Upper lobe of left lung (tissue), 6 donors: ENCODE results near the gene GFRA1. TPM values are rescaled to one million over a fixed set of nuclear protein-coding genes. Genes with fewer than 3 reads are reported as not detected.

ENCODE experiments used
- ATAC-seq, 2 donors: fragments of 200-7000 bp; cut with Tn5 transposase; one replicate each; pipeline ENCODE4 v1.9.1; 2022; ENCODE audit warnings: mild to moderate bottlenecking in 2 of 2, moderate library complexity in 2 of 2; ENCODE audit not compliant: low FRiP score in 2 of 2
- DNase-seq, 2 donors: peaks; one replicate each; pipeline ENCODE4 v3.0.0-alpha.2; 2019 to 2020
- H3K27ac ChIP-seq, 4 donors: fragments of 200-600 bp; sonication (generic); one replicate each; pipeline ENCODE4 v1.5.1; 2016 to 2019
- H3K27me3 ChIP-seq, 4 donors: fragments of 200-600 bp; sonication (generic); one replicate each; pipeline ENCODE4 v1.5.1; 2017 to 2019
- H3K36me3 ChIP-seq, 4 donors: fragments of 200-600 bp; sonication (generic); one replicate each; pipeline ENCODE4 v1.5.1; 2016 to 2019
- H3K4me1 ChIP-seq, 4 donors: fragments of 200-600 bp; sonication (generic); one replicate each; pipeline ENCODE4 v1.5.1; 2018 to 2019
- H3K4me3 ChIP-seq, 4 donors: fragments of 200-600 bp; sonication (generic); one replicate each; pipeline ENCODE4 v1.5.1; 2017 to 2019; ENCODE audit warnings: mild to moderate bottlenecking in 2 of 4, moderate library complexity in 1 of 4
- H3K9me3 ChIP-seq, 4 donors: fragments of 200-600 bp; sonication (generic); one replicate each; pipeline ENCODE4 v1.5.1; 2018 to 2019
- CTCF ChIP-seq, 6 experiments: fragments of 450-650 bp in 4 of 6; fragments of 200-600 bp in 2 of 6; sonication (generic) in 2 of 6; IDR thresholded peaks; one replicate each; pipeline ENCODE4 v1.5.1; 2016 to 2019; ENCODE audit warnings: antibody characterized with exemption in 6 of 6
- EP300 ChIP-seq, 4 donors: sonication (generic); formaldehyde crosslinking; IDR thresholded peaks; one replicate each; pipeline ENCODE4 v1.5.1; 2017; ENCODE audit warnings: antibody characterized with exemption in 4 of 4, control low read depth in 2 of 4
- POLR2A ChIP-seq, 4 donors: fragments of 450-650 bp; IDR thresholded peaks; one replicate each; pipeline ENCODE4 v1.5.1; 2016 to 2017; ENCODE audit warnings: antibody characterized with exemption in 4 of 4, mild to moderate bottlenecking in 2 of 4
- POLR2AphosphoS5 ChIP-seq, 2 donors: sonication (generic); formaldehyde crosslinking; IDR thresholded peaks; one replicate each; pipeline ENCODE4 v1.5.1; 2017; ENCODE audit warnings: antibody characterized with exemption in 2 of 2
- WGBS, 2 donors: methylation state at CpG; one replicate each; pipeline ENCODE4 v1.1.5; 2017 to 2018; 5-methylcytosine and 5-hydroxymethylcytosine counted together
- total RNA-seq, 6 donors: library from RNA; depleted of rRNA in 4 of 6; stranded (reverse); fragments of >200 nt in 4 of 6; gene quantifications; one replicate each; pipeline versions ENCODE4 v1.1.0 to v1.2.1, GENCODE V29; 2016 to 2021
- donor health status: DM: no; HTN: no; CAD: no; lungs with moderate emphysema.
- donor health status: DM: no; HTN: yes; CAD: no; lungs with severe emphysema.

GFRA1 gene
- total RNA-seq, 6 donors from 2014 or later: under 0.01 to 9.2 (median 2.3) TPM

- TF ChIP-seq EP300 (IDR thresholded peaks at IDR 0.05) (no peak), POLR2A (IDR thresholded peaks at IDR 0.05) (no peak), CTCF (IDR thresholded peaks at IDR 0.05) (no peak), POLR2AphosphoS5 (IDR thresholded peaks at IDR 0.05) (no peak)
- Histone ChIP-seq H3K27me3 (no peaks in the 10 kb centered on the region), H3K4me1 (no peaks in the 10 kb centered on the region), H3K36me3 (no peaks in the 10 kb centered on the region), H3K9me3 (no peaks in the 10 kb centered on the region), H3K4me3 (no peak overlapping the region), H3K27ac (no peak overlapping the region)
- DNase-seq: no peak
- ATAC-seq: no peak
- 50 to 79% methylated on average over 6 of the region's 6 CpGs for WGBS, 2 donors
Measured at GRCh38 chr10:116208956-116209567, 63.9 kb downstream of the GFRA1 start.

GRCh38 chr10:116207690-116208089, 65.3 kb downstream of the GFRA1 start:
- WGBS, 2 donors: 61 to 78% methylated on average over 7 of the region's 7 CpGs
- no peak overlapping the region for H3K27ac ChIP-seq
- no peaks in the 10 kb centered on the region for H3K9me3 ChIP-seq
- DNase-seq (no peak), ATAC-seq (no peak)
- no peaks in the 10 kb centered on the region for H3K36me3 ChIP-seq
- no peak overlapping the region for H3K4me3 ChIP-seq
- H3K4me1 ChIP-seq: no peaks in the 10 kb centered on the region
- no peaks in the 10 kb centered on the region for H3K27me3 ChIP-seq
- no peak for TF ChIP-seq CTCF (IDR thresholded peaks at IDR 0.05)
- TF ChIP-seq POLR2AphosphoS5 (IDR thresholded peaks at IDR 0.05): no peak
- TF ChIP-seq EP300 (IDR thresholded peaks at IDR 0.05): no peak
- TF ChIP-seq POLR2A (IDR thresholded peaks at IDR 0.05): no peak

- Histone ChIP-seq H3K4me3 (no peak overlapping the region), H3K27me3 (no peaks in the 10 kb centered on the region), H3K27ac (no peak overlapping the region), H3K4me1 (no peaks in the 10 kb centered on the region), H3K9me3 (no peaks in the 10 kb centered on the region), H3K36me3 (no peaks in the 10 kb centered on the region)
- TF ChIP-seq CTCF (IDR thresholded peaks at IDR 0.05) (no peak), EP300 (IDR thresholded peaks at IDR 0.05) (no peak), POLR2AphosphoS5 (IDR thresholded peaks at IDR 0.05) (no peak), POLR2A (IDR thresholded peaks at IDR 0.05) (no peak)
- ATAC-seq (no peak), DNase-seq (no peak)
- 77 to 87% methylated on average over 4 of the region's 4 CpGs for WGBS, 2 donors
Measured at GRCh38 chr10:116203661-116204060, 69.3 kb downstream of the GFRA1 start.

GRCh38 chr10:116201670-116202430, 71.2 kb downstream of the GFRA1 start:
- WGBS, 2 donors: 89 to 93% methylated on average over 7 of the region's 7 CpGs
- Histone ChIP-seq H3K9me3 (no peaks in the 10 kb centered on the region), H3K4me1 (no peaks in the 10 kb centered on the region), H3K27me3 (no peaks in the 10 kb centered on the region), H3K36me3 (no peaks in the 10 kb centered on the region), H3K4me3 (no peak overlapping the region), H3K27ac (no peak overlapping the region)
- ATAC-seq (no peak), DNase-seq (no peak)
- TF ChIP-seq CTCF (IDR thresholded peaks at IDR 0.05) (no peak), POLR2A (IDR thresholded peaks at IDR 0.05) (no peak), EP300 (IDR thresholded peaks at IDR 0.05) (no peak), POLR2AphosphoS5 (IDR thresholded peaks at IDR 0.05) (no peak)
